HG02588 (cell line): ENCODE results near the gene SH3TC1.
A peak's percentile ranks its signal among the peaks of the same experiment; 100 is the strongest.

Experiments used
- ATAC-seq: cut with Tn5 transposase; IDR thresholded peaks from one replicate; pipeline ENCODE4 v1.9.1; 2021; ENCODE audit warnings: mild to moderate bottlenecking, moderate library complexity; ENCODE audit not compliant: unreplicated experiment

SH3TC1 gene

GRCh38 chr4:8198206-8198905 lies 734 bp upstream of the SH3TC1 start:
- peak; percentile 2 for ATAC-seq

DNA sequence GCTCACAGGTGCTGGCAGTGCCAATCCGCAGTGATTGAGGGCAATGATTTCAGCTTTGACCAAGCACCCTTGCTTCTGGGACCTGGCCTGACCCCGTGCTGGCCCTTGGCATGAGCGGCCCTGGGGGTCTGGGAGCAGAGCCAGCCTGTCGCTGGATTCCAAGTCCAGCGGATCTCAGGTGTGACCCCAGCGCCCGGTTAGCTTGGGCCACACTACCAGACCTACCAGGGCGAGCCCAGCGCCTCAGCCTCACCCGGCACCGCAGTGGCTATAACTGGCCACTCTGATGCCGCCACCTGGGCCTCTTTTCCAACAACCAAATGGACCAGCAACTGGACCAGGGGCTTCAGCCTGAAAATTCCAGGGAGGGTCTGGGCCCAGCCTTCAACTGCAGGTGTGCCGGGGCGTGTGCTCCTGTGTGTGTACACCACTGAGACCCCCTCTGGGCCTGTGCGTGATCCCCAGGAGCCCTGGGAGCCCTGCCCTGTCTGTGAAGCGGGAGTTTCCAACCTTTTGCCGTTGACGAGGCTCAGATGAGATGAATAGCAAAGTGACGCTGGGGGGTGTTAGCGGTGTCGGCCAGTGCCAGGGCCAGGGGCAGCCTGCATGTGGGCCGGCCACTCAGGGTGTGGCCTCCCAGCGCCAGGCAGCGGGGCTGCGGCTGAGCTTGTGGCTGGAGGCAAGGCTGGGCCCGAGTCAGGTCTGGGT lies 658 bp downstream of the SH3TC1 start:
- no peak for ATAC-seq

- no peak for ATAC-seq
These were observed 1.3 kb downstream of the SH3TC1 start for GRCh38 chr4:8200302-8200975.

- ATAC-seq: peak; percentile 28
These were observed 2.3 kb downstream of the SH3TC1 start for GRCh38 chr4:8201321-8201781.

GRCh38 chr4:8202108-8203051 lies 3.3 kb downstream of the SH3TC1 start:
- no peak for ATAC-seq

DNA sequence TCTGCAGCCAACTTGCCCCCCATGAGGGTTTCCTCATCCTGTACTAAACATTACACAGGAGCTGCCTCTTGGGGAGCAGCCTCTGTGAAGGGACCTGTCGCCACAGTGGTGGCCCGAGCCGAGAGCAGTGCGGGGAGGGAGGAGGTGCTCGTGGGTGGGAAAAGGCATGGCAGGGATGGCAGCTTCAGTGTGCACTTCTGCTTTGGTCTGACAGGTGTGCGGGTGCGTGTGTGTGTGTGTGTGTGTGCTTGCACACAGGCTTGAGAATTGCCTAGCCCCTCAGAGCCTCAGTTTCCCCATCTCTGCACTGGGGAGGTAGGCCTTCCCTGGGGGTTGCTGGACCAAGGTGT lies 3.9 kb downstream of the SH3TC1 start:
- no peak for ATAC-seq

DNA sequence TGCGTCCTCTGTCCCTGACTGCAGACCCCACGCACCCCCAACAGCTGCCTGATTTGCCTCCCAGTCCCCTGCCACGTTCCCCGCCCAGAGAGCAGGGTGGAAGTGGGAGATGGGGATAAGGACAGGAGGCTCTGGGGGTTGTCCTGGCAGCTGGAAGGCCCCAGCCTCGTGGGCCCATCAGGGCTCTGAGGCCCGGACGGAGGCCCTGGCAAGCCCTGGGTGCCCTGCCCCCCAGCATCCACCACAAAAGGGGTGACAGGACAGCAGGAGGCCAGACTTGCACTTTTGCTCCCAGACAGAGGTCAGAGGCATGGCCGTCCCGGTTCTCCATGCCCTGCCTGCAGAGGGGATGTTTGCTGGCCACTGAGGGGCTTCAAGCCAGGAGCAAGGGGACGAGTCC lies 4.7 kb downstream of the SH3TC1 start:
- no peak for ATAC-seq

- ATAC-seq: no peak
These were observed 5.6 kb downstream of the SH3TC1 start for GRCh38 chr4:8204576-8205227.

DNA sequence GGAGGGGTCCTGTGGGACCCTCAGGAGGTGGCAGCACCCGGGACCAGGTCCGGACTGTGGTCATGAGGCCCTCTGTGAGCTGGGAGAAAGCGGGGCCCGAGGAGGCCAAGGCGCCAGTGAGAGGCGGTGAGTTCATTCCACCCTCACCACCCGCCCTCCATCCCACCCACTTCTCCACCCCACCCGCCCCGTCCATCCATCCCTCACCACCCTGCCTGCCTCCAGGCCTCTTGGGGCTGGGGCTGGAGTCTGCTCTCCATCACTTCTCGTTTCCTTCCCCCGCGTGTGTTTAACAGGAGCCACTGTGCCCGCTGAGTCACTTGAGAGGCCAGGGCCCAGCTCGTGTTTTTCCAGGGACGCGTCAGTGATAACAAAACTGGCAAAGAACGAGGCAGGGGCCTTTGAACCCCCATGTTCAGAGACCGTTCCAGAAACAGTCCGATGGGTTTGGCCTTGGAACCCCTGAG lies 6.2 kb downstream of the SH3TC1 start:
- no peak for ATAC-seq

DNA sequence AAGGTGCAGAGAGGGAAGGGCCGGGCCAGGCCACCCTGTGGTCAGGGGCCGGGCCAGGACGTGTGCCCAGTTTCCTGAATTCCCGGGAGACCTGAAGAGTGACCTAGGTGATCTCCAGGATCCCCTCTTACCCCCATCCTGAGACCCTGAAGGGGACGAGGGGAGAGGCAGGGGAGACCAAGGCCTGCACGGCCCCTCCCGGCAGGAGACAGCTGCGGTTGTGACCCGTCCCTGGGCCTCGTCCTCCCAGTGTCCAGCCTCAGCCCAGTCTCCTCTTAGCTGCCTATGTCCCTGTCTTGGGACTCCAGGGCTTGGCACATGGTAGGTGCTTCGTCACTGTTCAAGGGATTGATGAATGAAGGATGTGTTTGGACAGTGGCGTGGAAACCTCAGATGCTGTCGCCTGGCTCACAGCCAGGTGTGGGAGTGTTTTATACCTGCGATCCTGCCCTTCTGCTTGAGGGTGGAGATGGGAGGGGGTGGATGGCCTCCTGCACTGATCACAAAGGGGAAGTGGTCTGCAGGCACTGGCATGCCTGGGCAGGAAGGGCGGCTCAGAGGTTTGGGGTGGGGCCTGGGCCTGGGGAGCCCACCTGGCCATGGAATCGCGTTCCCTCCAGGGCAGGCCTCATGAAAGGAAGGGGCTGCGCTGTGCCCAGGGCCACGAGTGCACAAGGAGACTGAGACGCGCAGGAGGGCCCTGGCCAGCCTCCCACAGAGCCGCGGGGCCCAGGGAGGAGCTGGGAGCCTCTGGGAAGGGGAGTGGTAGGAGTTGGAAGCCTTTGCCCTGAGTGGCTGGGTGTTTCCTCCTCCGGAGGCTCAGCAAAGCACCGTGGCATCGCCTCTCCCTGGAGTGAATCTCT lies 6.9 kb downstream of the SH3TC1 start:
- ATAC-seq: no peak

DNA sequence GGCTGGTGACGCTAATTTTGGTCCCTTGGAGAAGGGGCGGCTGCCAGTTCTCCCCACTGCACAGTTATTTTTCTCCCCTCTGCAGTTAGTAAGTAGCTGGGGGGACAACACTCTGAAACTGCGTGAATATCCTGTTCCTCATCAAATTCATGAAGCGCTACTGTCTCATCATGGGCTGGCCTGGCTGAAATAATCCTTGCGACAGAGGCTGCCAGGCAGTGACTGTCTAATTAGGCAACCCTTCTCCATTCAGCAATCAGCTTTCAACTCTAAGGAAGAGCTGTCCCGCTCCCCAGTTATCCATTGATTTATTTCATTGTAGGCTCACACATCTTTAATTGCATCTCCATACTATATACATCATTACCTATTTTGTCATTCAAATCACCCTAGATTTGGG lies 8.2 kb downstream of the SH3TC1 start:
- no peak for ATAC-seq

DNA sequence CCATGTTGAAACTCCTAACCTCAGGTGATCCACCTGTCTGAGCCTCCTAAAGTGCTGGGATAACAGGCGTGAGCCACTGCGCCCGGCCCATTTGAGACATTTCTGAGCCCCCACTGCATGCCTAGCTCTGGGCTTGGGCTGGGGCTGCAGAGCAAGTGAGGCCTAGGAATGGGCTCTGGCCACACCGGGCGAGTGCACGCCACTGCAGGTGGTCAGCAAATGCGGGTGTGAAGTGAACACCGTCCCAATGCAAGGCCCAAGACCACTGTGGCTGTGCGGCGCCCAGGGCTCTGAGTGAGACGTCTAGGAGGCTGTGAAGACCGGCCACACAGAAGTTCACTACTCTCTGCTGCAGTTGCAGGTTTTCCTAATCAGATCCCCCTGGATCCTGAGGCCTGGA lies 9.5 kb downstream of the SH3TC1 start:
- no peak for ATAC-seq

DNA sequence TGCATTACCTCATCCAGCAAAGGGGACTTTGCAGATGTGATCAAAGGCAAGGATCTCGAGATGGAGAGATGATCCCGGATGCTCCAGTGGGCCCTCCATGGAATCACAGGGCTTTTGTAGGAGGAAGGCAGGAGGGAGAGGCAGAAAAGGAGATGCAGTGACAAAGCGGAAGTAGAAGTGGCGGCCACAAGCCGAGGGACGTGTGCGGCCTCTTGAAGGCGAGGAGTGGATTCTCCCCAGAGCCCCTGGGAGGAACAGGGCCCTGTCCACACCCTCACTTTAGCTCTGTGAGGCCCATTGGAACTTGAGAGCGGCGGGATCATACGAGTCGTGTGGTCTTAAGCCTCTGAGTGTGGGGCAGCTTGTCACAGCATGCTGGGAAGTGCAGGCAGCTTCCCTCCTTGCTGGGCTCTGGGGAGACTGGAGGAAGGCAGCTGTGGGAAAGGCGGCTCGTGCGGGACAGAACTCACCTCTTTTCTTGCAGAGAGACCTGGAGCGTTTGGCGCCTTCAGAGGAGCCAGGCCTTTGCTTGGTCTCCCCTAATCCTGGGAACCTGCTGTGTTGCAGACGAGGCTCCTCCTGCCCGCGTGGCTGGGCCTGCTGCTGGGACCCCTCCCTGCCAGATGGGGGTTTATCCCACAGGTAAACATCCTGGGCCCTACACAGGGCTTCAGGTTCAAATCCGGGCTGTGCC lies 10.2 kb downstream of the SH3TC1 start:
- ATAC-seq: no peak

- ATAC-seq: no peak
These were observed 10.9 kb downstream of the SH3TC1 start for GRCh38 chr4:8210010-8210409.

DNA sequence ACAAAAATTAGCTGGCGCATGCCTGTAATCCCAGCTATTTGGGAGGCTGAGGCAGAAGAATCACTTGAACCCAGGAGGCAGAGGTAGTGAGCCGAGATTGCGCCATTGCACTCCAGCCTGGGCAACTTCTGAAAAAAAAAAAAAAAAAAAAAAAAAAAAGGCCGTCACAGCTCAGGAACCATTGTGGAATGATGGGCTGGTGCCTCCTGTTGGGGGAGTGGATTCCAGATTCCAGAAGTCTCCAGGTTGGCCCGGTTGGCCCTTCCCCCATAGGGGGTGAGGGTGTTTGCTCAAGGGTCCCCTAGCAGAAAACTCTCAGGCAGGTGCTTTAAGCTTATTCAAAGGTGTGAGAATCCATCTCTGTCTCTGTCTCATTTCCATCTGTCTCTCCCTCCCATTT lies 11.5 kb downstream of the SH3TC1 start:
- ATAC-seq: no peak

DNA sequence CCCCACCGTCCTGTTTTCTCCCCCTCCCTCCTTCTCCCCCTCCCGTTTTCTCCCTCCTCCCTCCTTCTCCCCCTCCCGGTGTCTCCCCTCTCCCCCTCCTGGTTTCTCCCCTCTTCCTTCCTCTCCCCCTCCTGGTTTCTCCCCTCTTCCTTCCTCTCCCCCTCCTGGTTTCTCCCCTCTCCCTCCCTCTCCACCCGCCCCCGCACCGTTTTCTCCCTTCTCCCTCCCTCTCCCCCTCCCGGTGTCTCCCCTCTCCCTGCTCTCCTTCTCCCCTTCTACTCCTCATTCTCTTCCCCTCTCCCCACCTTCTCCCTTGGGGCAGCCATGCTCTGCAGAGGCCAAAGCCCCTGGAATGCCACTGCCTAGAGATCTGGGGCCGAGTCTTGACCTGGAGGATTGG lies 12.2 kb downstream of the SH3TC1 start:
- no peak for ATAC-seq

GRCh38 chr4:8211737-8212581 lies 12.9 kb downstream of the SH3TC1 start:
- ATAC-seq: no peak

DNA sequence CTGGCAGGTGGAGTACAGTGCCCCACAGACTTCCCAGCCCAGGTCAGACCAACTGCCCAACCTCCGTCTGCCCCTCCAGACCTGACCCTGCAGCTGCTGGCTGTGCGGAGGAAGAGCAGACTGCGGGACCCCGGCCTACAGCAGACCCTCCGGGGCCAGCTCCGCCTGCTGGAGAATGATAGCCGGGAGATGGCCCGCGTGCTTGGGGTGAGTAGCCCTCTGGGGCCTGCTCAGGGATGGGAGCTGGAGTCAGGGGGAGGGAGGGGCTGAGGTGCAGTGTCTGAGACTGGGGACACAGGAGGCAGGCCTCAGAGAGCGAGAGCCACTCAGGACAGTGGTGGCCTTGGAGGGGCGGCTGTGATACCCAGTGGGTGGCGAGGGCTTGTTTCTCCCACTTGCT lies 13.5 kb downstream of the SH3TC1 start:
- no peak for ATAC-seq
